H1 (cell line): ENCODE results near the gene MORC3.
A peak's percentile ranks its signal among the peaks of the same experiment; 100 is the strongest.

Source experiments
- CEBPB ChIP-seq: IDR thresholded peaks from 2 replicates; pipeline ENCODE4 v1.6.1; 2012; ENCODE audit warnings: low read depth, low read length
- CREB1 ChIP-seq: IDR thresholded peaks from 2 replicates; pipeline ENCODE4 v1.6.1; 2012; ENCODE audit warnings: inconsistent platforms
- CTCF ChIP-seq, 3 experiments: IDR thresholded peaks; 1 replicate in 2 of 3; 2 replicates in 1 of 3; pipeline versions ENCODE4 v1.5.1 to v1.6.1; 2011; ENCODE audit warnings: low read length in 3 of 3, mild to moderate bottlenecking in 3 of 3, inconsistent platforms in 2 of 3, low read depth in 1 of 3, moderate library complexity in 1 of 3; ENCODE audit not compliant: insufficient read depth in 1 of 3; ENCODE audit errors: control extremely low read depth in 1 of 3
- EP300 ChIP-seq, 2 experiments: IDR thresholded peaks; 1 replicate in 1 of 2; 2 replicates in 1 of 2; pipeline ENCODE4 v1.6.1; 2011 to 2012; ENCODE audit warnings: low read depth in 2 of 2, low read length in 2 of 2, mild to moderate bottlenecking in 2 of 2, borderline replicate concordance in 1 of 2, inconsistent platforms in 1 of 2, moderate library complexity in 1 of 2
- EZH2 ChIP-seq: fragments of 200-600 bp; sonication (generic); IDR thresholded peaks from 2 replicates; pipeline ENCODE4 v1.7.1; 2012; ENCODE audit warnings: low read depth, mild to moderate bottlenecking, moderate library complexity, low read length, inconsistent platforms; ENCODE audit not compliant: severe bottlenecking
- JUN ChIP-seq: IDR thresholded peaks from 2 replicates; pipeline ENCODE4 v1.6.1; 2011; ENCODE audit warnings: low read depth, mild to moderate bottlenecking, improper control_type of control experiment, low read length
- JUND ChIP-seq: IDR thresholded peaks from 2 replicates; pipeline ENCODE4 v1.6.1; 2011; ENCODE audit warnings: mild to moderate bottlenecking, improper control_type of control experiment, low read length

- TF ChIP-seq EZH2 = no peak
- no peak for TF ChIP-seq CEBPB
- TF ChIP-seq EP300 (IDR thresholded peaks at IDR 0.05; ENCODE audit: borderline replicate concordance in 1 of 2, low read depth in 2 of 2, low read length in 2 of 2) = no peak
- no peak for TF ChIP-seq JUN
- peak; percentile 70 to 87 (median 75) for TF ChIP-seq CTCF (IDR thresholded peaks at IDR 0.05; ENCODE audit: control extremely low read depth in 1 of 3, insufficient read depth in 1 of 3, low read depth in 1 of 3, low read length in 3 of 3)
- no peak for TF ChIP-seq CREB1
- no peak for TF ChIP-seq JUND
These were observed 100.0 kb downstream of the MORC3 start for GRCh38 chr21:36419996-36420395.
